Endothelial cell of umbilical vein (primary cell): ENCODE results near the gene TES. TPM values are rescaled to one million over a fixed set of nuclear protein-coding genes. Genes with fewer than 3 reads are reported as not detected.

Source experiments
- BruUV-seq: library from RNA; stranded (reverse); fragments of 400-500 nt; replicated peaks from 2 replicates; lab custom pipeline; 2021; lab: Mats Ljungman, UMichigan
- CTCF ChIA-PET: fragments of 300-600, 350-600 bp; sonication (Branson Sonifier 250); formaldehyde crosslinking; loops from one replicate; lab custom pipeline; 2021; ENCODE audit warnings: antibody characterized with exemption, inconsistent platforms; lab: Charles Lee
- POLR2A ChIA-PET: fragments of 300-600, 350-600 bp; sonication (Branson Sonifier 250); formaldehyde crosslinking; loops from one replicate; lab custom pipeline; 2021; ENCODE audit warnings: antibody characterized with exemption, inconsistent platforms; lab: Charles Lee
- DNase-seq: peaks from one replicate; pipeline ENCODE4 v3.0.0-alpha.2; 2011; ENCODE audit warnings: low read depth, low spot score
- FAIRE-seq: peaks from 2 replicates; lab custom pipeline; 2011; peaks lifted over from hg19 to GRCh38; lab: Jason Lieb, UNC
- H2AFZ ChIP-seq: 2 replicates; pipeline ENCODE4 v1.6.0; 2012; ENCODE audit warnings: low read depth, low read length, control low read depth, inconsistent platforms
- H3K27ac ChIP-seq: 2 replicates; pipeline ENCODE4 v1.5.1; 2011; ENCODE audit warnings: low read depth, mild to moderate bottlenecking, control low read depth, low read length, moderate library complexity; ENCODE audit not compliant: insufficient read depth
- H3K27me3 ChIP-seq, 2 experiments: 2 replicates each; pipeline versions ENCODE4 v1.6.0 to v1.6.1; 2011; ENCODE audit warnings: low read length in 2 of 2, mixed read lengths in 1 of 2; ENCODE audit not compliant: control insufficient read depth in 2 of 2, insufficient read depth in 2 of 2
- H3K36me3 ChIP-seq, 2 experiments: 2 replicates in 1 of 2; 3 replicates in 1 of 2; pipeline ENCODE4 v1.5.1; 2011; ENCODE audit warnings: low read length in 2 of 2, mild to moderate bottlenecking in 1 of 2, moderate library complexity in 1 of 2; ENCODE audit not compliant: control insufficient read depth in 2 of 2, insufficient read depth in 2 of 2; ENCODE audit errors: extremely low read depth in 1 of 2
- H3K4me1 ChIP-seq: 3 replicates; pipeline ENCODE4 v1.5.1; 2011; ENCODE audit warnings: mild to moderate bottlenecking, low read length; ENCODE audit not compliant: control insufficient read depth, insufficient read depth; ENCODE audit errors: extremely low read depth
- H3K4me2 ChIP-seq: 2 replicates; pipeline ENCODE4 v1.6.1; 2011; ENCODE audit warnings: low read length, control low read depth, mixed read lengths; ENCODE audit not compliant: insufficient read depth
- H3K4me3 ChIP-seq, 3 experiments: fragments of 200-600 bp in 1 of 3; sonication (generic), shearing (Covaris generic) in 1 of 3; replicated peaks in 1 of 3; 2 replicates each; pipeline ENCODE4 v1.5.1; 2011 to 2016; ENCODE audit warnings: control low read depth in 3 of 3, low read length in 3 of 3, mild to moderate bottlenecking in 2 of 3, inconsistent platforms in 1 of 3, low read depth in 1 of 3, moderate library complexity in 1 of 3; ENCODE audit not compliant: insufficient read depth in 1 of 3
- H3K79me2 ChIP-seq: 2 replicates; pipeline ENCODE4 v1.6.0; 2012; ENCODE audit warnings: low read length, inconsistent platforms; ENCODE audit not compliant: control insufficient read depth, insufficient read depth
- H3K9ac ChIP-seq: replicated peaks from 2 replicates; pipeline ENCODE3; 2011; ENCODE audit warnings: low read length, control low read depth; ENCODE audit not compliant: insufficient read depth; ENCODE audit errors: extremely low read depth
- H3K9me1 ChIP-seq: replicated peaks from 3 replicates; pipeline ENCODE4 v1.6.0; 2011; ENCODE audit warnings: mild to moderate bottlenecking, low read length; ENCODE audit not compliant: control insufficient read depth, insufficient read depth; ENCODE audit errors: extremely low read depth
- H3K9me3 ChIP-seq: replicated peaks from 2 replicates; pipeline ENCODE4 v1.5.1; 2012; ENCODE audit warnings: low read length, inconsistent platforms; ENCODE audit not compliant: control insufficient read depth, insufficient read depth
- H4K20me1 ChIP-seq: replicated peaks from 2 replicates; pipeline ENCODE3; 2011; ENCODE audit warnings: mild to moderate bottlenecking, low read length; ENCODE audit not compliant: control insufficient read depth, insufficient read depth; ENCODE audit errors: extremely low read depth
- CTCF ChIP-seq, 2 donors: IDR thresholded peaks; 1 replicate in 1 of 2; 2 replicates in 1 of 2; pipeline ENCODE4 v1.5.1; 2011; ENCODE audit warnings: low read length in 2 of 2, mild to moderate bottlenecking in 2 of 2, moderate library complexity in 2 of 2, control low read depth in 1 of 2, inconsistent platforms in 1 of 2, low read depth in 1 of 2; ENCODE audit not compliant: insufficient read depth in 1 of 2; ENCODE audit errors: extremely low read depth in 1 of 2
- EZH2 ChIP-seq: IDR thresholded peaks from 2 replicates; pipeline ENCODE4 v1.6.1; 2012; ENCODE audit warnings: borderline replicate concordance, low read depth, mild to moderate bottlenecking, moderate library complexity, low read length, inconsistent platforms; ENCODE audit not compliant: severe bottlenecking
- FOS ChIP-seq: IDR thresholded peaks from 2 replicates; pipeline ENCODE4 v1.6.1; 2011; ENCODE audit warnings: mild to moderate bottlenecking, low read length, moderate library complexity, borderline replicate concordance; ENCODE audit not compliant: insufficient read depth
- GATA2 ChIP-seq: IDR thresholded peaks from 2 replicates; pipeline ENCODE4 v1.7.0; 2011; ENCODE audit warnings: low read depth, mild to moderate bottlenecking, moderate library complexity, mixed read lengths, low read length; ENCODE audit not compliant: insufficient read length, insufficient read depth
- JUN ChIP-seq: IDR thresholded peaks from 2 replicates; pipeline ENCODE4 v1.6.1; 2011; ENCODE audit warnings: borderline replicate concordance, low read depth; ENCODE audit not compliant: insufficient read length, insufficient read depth
- MAX ChIP-seq: IDR thresholded peaks from 2 replicates; pipeline ENCODE4 v1.6.1; 2011; ENCODE audit not compliant: insufficient read depth, insufficient read length
- MYC ChIP-seq: IDR thresholded peaks from one replicate; pipeline ENCODE4 v1.6.1; 2011; ENCODE audit warnings: mild to moderate bottlenecking, low read depth, low read length
- POLR2A ChIP-seq: IDR thresholded peaks from 2 replicates; pipeline ENCODE4 v1.6.1; 2012; ENCODE audit warnings: low read depth, mild to moderate bottlenecking, control low read depth, low read length
- POLR2AphosphoS5 ChIP-seq: IDR thresholded peaks from 2 replicates; pipeline ENCODE4 v1.6.1; 2012; ENCODE audit warnings: low read depth, mild to moderate bottlenecking, control low read depth, low read length, moderate library complexity; ENCODE audit not compliant: insufficient read depth
- dilution Hi-C: fragments of 300-500 bp; cut with MboI; formaldehyde crosslinking; loops from one replicate; pipeline ENCODE4 v1.15.0; 2019; ENCODE audit warnings: low sequenced_read_pairs; ENCODE audit not compliant: extremely low pct_ligation_motif_present
- intact Hi-C: fragments of 100-400 bp; cut with micrococcal nuclease; formaldehyde crosslinking; loops from one replicate; pipeline ENCODE4 v1.10.0; 2022
- polyA plus RNA-seq, 4 experiments: library from polyadenylated mRNA; depleted of rRNA in 3 of 4; stranded (reverse) in 3 of 4; unstranded in 1 of 4; fragments of >200 nt; gene quantifications; 2 replicates each; pipeline versions ENCODE4 v1.2.1 to v1.2.3, GENCODE V29; 2011 to 2012; ENCODE audit warnings: missing spikeins in 1 of 4
- total RNA-seq: library from RNA; stranded (reverse); gene quantifications from 2 replicates; pipeline ENCODE4 v1.2.3, GENCODE V29; 2021

The TES gene
- total and polyA plus RNA-seq, 2 donors (not counting 3 experiments of a cell fraction or from before 2014, with no cell fraction given), result 35.3 to 50.5 TPM

GRCh38 chr7:116198748-116199410, 11.5 kb upstream of the TES start:
- H4K20me1 ChIP-seq, result no peaks in the 10 kb centered on the region
- H3K9me3 ChIP-seq, result no peaks in the 10 kb centered on the region
- no peak overlapping the region for H3K27ac ChIP-seq
- H2AFZ ChIP-seq, result no peak overlapping the region
- FAIRE-seq (no peak), DNase-seq (no peak)
- H3K4me2 ChIP-seq, result no peak overlapping the region
- no peaks in the 10 kb centered on the region for H3K79me2 ChIP-seq
- CTCF ChIA-PET, result interaction anchor here (0.6 to 2.5 kb wide), 7 partner anchors 12 to 37 kb away, joined by 3 to 11 read pairs (median 3); no protein-coding TSS in a partner anchor
- dilution Hi-C loops (no loop called here), intact Hi-C loops (no loop called here)
- no TSS peak for BruUV-seq
- no peaks in the 10 kb centered on the region for H3K27me3 ChIP-seq
- no peaks in the 10 kb centered on the region for H3K9me1 ChIP-seq
- TF ChIP-seq GATA2 (no peak), MYC (no peak), JUN (no peak), FOS (no peak), MAX (no peak), CTCF (IDR thresholded peaks at IDR 0.05; ENCODE audit: extremely low read depth in 1 of 2, insufficient read depth in 1 of 2, low read depth in 1 of 2, low read length in 2 of 2) (no peak), EZH2 (no peak), POLR2A (no peak), POLR2AphosphoS5 (no peak)
- H3K36me3 ChIP-seq, result no peaks in the 10 kb centered on the region
- no peak overlapping the region for H3K4me3 ChIP-seq
- H3K9ac ChIP-seq, result no peak overlapping the region
- no peaks in the 10 kb centered on the region for H3K4me1 ChIP-seq
- POLR2A ChIA-PET, result interaction anchor here (1.1 kb wide), 1 partner anchor 11 kb away, joined by 4 read pairs; the partner anchor contains the start of gene TES
